ENCODE results near the gene ANK3.

Gene ANK3

DNA sequence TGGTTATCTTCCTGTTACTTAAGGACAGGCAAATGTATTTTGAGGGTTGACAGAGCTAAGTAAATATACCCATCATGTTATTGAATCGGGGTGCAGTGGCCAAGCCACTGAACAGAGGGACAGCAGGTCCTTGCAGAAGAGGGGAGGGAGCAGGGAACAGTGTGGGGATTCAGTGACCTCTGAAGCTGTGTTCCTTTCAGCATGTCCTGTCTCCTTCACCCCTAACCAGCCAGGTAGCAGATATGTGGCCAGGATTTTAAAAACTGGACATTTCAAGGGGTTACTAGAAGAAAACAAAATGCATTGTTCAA is 12.7 kb downstream of the ANK3 start:
- no peak for DNase-seq (ENCODE audit: low read depth in 2 of 2)

DNA sequence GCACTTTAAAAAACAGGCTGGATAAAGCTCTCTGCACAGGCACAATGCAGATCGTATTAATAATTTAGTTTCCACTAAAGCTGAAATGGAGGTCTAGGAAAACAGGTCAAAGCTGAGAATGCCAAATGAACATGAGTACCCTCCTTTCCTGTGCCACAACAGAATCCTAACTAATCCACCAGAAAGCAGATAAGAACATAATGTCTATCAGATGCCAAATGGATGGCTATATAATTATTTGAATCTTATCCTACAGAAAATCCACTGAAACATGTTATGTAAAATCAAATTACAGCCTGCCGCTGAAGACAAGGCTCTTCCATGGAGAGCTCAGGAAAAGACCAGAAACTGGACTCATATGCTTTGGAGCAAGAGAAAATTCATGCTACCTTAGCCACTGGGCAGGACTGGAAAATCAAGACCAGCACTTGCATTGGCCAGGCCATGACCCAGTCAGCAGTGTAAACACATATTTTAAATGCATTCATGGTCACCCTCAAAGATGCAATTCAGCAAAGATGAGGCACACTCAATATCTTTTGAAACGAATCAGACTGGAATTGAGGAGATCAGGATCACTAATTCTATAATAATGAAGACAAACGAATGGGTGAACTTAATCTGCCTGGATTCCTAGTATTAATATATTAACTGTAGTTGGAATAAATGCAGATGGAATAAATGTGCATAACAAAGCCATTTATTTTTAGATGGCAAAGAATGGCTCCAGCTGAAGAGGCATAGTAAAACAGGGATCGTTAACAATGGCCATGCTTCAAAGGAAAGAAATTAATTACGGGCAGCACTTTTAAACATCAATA is 13.2 kb downstream of the ANK3 start:
- DNase-seq (ENCODE audit: low read depth in 2 of 2) = no peak

DNA sequence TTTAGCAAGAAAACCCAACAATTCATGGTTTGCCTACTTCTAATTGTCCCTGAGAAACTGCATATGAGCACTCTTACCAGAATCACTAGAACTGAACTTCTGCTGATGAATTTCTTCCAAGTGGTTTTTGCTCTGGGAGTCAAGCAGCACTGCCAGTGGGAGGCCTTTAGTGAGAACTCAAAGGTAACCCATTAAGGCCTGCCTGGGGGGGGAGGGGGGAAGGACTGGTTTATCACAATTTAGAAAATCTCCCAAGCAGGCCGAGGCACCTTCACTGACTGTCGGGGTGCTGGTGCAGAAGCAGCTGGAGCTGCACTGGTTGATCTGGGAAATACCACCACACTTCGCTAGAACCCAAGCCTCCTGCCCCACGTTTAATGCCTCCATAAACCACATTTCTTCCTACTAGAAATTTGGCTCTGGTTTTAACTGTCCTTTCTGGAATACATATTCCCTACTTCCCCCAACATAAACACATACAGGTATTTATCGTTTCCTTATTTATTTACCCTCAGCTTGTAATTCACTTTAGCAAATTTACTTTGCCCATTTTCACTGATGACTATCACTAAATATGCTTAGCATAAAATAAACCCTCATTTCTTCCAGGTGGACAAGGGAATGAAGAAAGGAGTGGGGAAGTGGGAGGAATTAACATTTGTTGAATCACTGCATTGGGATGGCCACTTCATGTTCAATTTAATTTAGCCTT is 14.2 kb downstream of the ANK3 start:
- DNase-seq (ENCODE audit: low read depth in 2 of 2) = no peak

DNA sequence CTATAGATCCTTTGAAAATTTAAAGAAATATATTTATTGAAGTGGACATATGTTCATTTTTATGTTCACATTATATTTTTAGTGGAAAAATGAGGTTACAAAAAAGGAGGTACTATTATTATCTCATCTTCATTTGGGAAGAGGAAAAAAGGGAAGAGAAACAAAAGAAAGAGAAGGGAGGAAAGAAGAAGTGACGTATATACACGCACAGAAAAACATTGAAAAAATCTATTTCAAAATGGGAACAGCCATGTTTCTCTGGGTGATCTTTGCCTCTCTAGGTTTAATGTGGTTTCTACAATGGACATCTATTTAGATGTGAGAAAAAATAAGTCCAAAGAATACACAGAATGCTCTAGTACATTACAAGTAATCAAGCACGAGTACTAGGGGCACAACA is 14.8 kb downstream of the ANK3 start:
- no peak for DNase-seq (ENCODE audit: low read depth in 2 of 2)

DNA sequence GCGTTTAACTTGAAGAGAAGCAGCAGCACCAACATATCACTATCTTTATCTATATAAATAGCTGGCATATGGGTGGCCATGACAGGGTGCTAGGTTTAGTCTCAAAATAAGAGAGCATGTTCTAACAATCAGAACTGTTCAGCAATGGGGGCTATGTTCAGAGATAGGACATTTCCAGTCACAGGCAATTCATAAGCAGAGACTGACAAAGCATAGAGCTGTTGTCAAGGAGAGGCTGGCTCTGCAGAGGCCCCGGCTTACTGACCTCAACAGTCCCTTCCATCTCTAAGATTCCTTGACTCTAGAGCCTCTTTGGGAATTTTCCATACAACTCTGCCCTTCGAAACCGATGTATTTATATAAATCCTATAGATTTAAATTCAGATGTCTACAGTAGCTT is 17.2 kb downstream of the ANK3 start:
- no peak for DNase-seq (ENCODE audit: low read depth in 2 of 2)

DNA sequence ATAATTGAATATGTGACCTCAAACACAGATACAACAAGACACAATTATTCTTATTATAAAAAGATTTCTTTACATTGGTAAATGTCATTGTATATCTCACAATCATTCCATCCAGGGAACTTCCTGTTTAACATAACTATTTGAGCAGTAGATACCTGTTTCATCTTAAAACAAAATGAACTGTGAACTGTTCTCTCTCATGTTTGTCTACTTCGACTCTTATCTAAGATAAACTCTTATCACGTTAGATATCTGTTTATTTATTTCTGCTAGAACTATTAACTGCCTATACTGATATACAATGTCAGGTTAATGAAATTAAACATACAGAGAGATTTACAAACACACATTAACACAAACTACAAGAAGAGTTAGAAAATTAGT is 20.1 kb downstream of the ANK3 start:
- no peak for DNase-seq (ENCODE audit: low read depth in 2 of 2)

DNA sequence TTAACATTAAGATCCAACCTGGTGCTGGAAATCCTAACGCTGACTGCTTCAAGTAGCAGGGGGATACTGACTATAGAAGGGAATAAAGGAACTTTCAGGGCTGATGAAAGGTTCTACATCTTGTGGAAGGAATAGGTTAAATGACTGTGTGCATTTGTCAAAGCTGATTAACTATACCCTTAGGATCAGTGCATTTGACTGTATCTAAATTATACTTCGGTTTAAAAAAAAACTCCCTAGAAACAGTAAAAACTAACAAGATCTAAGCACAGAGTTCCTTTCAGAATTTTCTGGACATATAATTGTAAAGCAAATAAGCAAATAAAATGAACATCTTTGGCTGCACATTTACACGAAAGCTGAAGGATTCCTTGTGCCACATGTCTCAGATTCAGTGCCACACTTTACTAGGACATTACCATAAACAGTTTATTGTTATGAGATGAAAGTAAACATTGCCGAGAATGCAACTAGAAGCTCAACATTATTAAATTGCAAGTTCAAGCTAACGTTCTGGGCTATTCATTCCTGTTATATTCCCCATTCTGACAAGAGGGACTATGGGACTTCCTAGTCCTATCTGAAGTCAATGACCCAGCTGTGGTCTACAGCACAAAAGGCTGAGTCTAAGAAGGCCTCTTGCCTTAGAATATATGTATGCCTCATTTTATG is 20.7 kb downstream of the ANK3 start:
- DNase-seq (ENCODE audit: low read depth in 2 of 2) = no peak

DNA sequence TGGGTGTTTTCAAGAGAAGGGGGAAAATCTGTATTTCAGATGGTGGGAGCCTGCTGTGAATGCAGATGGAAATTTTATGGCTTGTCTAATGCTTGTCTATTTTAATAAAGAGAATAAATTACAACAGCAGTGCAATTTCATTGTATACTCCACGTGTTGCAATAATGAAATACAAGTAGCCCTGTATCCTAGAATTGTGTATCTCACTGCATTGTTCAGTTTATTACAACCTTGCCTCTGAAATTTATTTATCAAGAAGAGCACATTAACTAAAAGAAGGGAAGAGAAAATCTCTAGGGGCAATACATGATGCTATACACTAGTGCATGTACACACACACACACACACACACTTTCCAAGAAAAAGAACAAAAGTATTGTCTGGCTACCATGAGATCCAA is 21.8 kb downstream of the ANK3 start:
- no peak for DNase-seq (ENCODE audit: low read depth in 2 of 2)

DNA sequence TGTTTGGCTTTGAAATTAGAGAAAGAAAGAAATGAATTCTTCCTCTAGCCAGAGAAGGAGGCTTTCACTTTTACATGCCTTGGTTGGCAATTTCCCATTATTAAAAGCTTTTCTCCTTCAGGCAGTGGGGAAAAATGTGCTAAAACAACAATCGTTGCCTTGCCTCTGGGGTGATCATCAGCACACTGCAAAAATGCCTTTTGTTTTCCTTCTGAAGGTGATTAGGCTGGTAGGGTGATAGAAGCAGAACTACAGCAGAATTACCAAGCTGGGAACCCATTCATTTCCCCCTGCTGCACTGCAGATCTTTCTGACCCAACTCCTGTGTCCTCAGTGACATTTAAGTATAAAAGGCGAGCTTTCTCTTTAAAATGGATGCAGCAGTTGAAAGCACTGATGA is 22.2 kb downstream of the ANK3 start:
- DNase-seq (ENCODE audit: low read depth in 2 of 2) = no peak

DNA sequence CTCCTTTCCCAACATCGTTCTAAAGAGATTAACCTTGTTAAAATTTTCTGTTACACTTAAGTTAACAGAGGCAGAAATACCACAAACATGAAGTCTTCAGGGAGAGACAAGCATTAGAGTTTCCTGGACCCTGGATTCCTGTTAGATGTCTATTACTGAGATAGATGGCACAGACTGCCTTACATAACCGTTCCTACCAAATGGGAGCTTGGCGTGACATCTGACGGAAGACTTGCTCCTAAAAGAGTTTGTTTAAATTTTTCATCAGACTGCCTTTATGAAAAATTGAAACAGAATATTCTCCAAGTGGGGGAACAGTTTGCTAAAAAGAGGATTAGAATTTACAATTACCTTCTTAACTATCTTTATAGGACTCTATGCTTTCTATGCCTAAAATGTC is 22.7 kb downstream of the ANK3 start:
- DNase-seq (ENCODE audit: low read depth in 2 of 2) = no peak

DNA sequence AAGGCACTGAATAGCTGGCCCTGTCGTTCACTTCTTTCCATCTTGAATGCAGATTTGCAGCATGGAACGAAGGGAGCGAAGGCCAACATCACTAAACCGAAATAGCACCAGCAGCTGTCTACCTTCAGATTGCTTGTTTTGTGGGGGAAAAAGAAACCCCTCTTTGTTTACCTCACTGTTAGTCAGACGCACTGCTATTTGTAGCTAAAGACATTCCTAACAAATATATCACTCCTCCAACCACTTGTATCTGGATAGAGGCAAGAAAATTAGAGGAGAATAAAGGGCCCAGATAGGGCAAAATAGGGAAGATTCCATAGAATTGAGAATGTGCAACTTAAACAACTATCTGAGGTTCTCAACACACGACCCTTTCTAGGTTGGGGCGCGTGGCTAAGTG is 26.5 kb downstream of the ANK3 start:
- DNase-seq (ENCODE audit: low read depth in 2 of 2) = no peak

DNA sequence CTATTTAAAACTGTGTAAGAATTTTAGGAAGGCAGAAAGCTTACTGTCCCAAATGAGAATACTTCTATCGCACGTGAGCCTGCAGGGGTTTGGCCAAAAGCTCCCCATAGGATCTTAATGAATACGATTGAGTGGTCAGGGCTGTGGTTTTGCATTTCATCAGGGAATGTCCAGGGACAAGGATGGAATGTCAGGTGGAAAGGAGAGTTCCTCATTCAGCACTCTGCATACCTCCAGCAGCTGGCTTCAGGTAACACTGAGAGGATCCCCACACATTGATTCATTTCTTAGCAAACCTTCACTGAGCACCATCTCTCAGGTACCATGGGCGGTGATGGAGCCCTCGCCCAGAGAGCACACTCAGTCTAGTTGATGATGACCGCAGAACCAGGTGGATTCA is 27.2 kb downstream of the ANK3 start:
- no peak for DNase-seq (ENCODE audit: low read depth in 2 of 2)

DNA sequence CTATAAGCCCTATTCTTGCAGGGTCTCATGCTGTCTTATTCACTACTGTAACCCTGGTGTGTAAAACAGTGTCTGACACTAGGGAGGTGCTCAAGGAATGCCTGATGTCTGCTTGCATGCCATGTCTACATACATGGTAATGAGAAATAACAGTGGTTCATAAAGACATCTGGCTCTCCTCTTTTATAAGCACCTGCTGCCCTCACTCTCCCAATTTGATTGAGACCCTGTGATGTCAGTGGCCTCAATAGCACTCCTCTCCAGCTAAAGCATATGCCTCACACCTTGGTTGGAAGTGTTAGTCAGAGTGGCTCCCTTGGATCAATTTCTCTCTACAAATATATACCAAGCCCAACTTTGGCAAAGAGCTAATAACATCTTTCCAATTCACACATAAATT is 30.6 kb downstream of the ANK3 start:
- DNase-seq (ENCODE audit: low read depth in 2 of 2) = no peak

DNA sequence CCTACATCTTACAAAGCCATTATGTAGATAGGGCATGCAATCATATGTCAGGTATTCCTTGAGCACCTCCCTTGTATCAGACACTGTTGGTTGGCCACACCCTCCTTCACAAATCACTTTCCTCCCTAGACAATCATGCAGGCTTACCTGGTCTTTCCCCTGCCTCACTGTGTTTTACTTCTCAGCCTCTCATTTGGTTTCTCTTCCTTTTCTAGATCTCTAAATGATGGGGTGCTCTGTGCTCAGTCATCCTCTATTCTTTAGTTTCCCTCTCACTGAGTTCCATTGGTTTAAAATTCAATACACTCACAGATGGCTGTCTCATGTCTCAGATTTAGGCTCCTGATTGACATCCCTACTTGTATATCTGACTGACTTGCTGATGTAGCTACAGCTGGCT is 31.4 kb downstream of the ANK3 start:
- no peak for DNase-seq (ENCODE audit: low read depth in 2 of 2)

DNA sequence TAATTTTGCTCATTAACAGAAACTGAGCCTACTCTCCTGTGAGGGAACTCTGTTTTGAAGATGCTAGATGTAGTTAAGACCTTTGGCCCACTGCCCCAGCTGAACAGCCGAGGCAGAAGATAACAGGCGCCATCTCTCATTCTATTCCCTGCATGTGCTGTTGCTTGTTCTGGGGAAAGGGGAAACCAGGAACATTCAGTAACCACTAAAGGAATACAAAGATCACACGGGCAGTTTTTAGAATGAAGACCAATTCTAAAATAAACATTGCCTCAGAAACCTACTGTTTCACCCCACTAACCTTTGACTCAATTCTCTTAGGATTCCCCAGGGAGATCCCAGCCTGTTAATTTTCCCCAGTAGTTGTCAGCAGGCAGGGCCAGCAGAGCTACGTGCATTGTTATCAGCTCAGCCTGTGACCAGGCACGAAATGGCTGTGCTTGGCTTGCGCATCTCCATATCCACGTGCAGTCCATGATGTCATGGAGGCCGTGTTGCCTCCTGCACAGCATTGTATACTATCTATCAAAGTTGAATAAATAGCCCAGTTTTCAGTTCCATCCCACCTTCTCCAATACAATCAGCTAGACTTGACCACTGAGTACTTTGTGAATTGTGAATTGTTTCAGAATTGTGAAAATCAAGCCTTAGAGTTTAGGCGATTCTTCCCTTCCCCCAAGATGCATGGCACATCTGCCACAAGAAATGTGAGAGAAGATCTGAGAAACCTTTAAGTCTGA is 36.0 kb downstream of the ANK3 start:
- no peak for DNase-seq (ENCODE audit: low read depth in 2 of 2)

DNA sequence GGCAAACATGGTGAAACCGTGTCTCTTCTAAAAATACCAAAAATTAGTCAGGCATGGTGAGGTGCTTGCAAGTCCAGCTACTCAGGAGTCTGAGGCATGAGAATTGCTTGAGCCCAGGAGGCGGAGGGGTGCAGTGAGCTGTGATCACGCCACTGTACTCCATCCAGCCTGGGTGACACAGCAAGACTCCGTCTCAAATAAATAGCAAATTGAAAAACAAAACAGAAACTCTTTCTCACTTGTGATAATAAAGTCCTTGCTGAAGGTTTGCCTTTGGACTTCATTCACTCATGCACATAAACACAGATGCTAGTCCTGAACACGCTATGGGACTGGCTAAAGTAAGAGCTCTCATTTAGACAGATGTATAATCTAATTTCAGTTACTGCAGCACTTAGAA is 37.6 kb downstream of the ANK3 start:
- DNase-seq (ENCODE audit: low read depth in 2 of 2) = no peak

DNA sequence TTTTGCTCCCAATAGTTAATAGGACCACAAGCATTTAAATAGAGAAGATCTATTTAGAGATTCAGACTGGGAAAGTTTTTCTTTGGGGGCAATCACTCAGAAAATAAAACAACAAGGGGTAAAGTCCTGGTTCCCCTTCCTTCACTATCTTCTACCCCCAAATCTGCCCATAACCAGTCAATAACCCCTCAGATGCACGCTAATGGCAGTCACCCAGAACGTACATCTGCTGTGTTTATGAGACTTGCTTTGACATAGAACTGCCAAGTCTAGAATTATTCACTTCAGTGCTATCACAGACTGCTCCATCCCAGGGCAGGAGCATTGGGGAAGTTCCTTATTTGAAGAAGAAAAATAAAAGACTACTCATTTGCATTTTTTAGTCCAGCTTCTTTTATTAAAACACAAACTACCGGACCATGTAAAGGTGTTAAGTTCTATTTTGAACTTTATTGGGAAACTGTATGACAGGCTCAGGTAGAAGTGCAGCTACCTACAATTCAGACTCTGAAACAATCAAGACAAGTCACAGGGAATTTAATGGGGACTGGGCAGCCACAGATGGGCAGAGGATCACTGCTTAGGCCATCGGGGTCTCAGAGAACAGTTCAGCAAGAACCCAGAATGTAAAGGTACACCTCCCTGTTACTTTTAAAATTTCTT is 38.4 kb downstream of the ANK3 start:
- DNase-seq (ENCODE audit: low read depth in 2 of 2) = no peak

DNA sequence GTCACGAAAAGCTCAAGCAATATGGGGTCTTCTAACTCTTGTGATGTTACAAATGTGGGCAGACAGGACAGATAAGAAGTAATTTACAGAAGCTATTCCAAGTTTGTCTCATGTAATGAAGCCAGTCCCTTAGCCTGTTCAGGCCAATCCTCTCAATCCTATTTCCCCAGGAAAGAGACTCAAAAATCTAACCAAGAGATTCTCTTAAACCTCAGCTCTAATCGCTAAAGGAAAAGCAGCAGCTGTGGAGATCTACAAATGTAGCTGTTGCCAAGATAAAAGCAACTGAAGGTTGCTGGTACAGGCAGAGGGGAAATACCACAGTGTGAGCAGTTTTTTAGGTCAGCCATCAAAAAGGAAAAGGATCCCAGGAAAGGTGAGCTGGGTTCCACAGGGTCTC is 39.3 kb downstream of the ANK3 start:
- no peak for DNase-seq (ENCODE audit: low read depth in 2 of 2)

DNA sequence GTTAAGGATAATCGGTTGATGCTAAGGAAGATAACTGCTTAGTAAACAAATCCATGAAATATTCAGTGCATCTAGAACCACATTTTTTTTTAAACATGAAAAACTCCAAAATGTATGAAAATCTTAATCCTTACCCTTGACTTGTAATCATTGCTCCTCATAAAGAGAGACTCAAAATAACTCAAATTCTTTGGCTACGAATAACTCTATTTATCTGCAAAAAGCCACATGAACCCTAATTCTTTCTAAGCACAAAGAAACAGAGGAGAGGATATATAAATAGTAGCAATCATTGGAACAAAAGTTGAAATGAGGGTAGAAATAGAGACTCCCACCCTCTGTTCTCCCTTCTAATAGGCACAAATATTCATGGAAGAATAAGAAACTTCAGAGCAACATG is 40.2 kb downstream of the ANK3 start:
- DNase-seq (ENCODE audit: low read depth in 2 of 2) = no peak

DNA sequence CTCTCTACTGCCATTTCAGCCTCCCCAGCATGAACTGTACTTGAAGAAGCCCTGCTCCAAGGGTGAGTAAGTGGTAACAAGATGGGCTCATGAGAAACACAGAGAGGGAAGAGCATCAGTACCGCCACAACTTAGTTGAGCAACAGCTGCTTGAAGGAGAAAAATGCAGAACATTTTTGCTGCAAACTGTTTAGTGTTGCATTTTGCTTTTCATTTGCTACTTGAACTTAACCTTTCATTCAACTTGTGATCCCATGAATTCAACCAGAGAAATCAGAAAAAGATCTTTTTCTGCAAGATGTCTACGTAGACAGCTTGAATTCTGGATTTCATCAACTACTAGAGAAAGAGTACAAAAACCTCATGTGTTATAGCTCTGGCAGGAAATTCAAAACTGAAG is 40.7 kb downstream of the ANK3 start:
- no peak for DNase-seq (ENCODE audit: low read depth in 2 of 2)

DNA sequence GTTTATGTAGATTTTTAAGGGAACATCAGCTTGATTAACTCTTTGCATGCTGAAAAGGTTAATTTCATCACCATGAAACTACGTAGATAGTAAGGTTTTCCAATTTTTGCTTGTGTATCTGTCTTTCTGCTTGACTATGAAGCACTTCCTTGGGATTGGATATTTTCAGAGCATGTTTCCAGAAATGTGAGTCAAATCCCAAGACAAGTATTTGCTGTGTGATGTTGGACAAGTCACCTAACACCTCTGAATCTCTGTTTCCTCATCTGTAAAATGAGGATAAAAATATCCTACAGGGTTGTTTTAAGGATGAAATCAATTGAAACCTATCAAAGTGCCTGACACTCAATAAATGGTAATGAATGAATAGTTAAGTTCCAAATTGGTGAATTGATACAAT is 42.4 kb downstream of the ANK3 start:
- DNase-seq (ENCODE audit: low read depth in 2 of 2) = no peak

DNA sequence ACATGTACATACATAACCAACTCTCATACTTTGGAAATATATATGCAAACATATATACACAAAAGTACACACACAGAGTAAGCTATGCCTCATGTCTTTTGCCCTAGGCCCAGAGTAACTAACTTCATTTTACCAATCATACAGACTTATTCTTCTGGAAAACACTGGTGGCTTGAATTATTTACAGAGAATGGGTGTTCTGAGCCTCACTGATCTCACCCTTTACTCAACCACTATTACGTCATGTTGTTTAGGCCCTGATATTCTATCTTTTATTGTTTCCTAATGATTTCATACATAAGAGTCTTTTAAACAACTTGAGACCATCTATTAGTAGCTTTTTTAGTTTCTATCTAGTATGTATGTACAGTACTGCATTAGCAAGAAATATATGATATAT is 43.0 kb downstream of the ANK3 start:
- DNase-seq (ENCODE audit: low read depth in 2 of 2) = no peak

Data from stimulated activated CD4-positive, alpha-beta T cell treated with anti-CD3 and anti-CD28 coated beads, Interleukin-4, amount 100 ng/mL, for 48 hours (primary cell).